ENCODE measurements around the gene KCNN3.

GRCh38 chr1:154838988-154839387, 31.1 kb downstream of the KCNN3 start:
- TF ChIP-seq POLR2A (IDR thresholded peaks at IDR 0.05) (no peak), CTCF (IDR thresholded peaks at IDR 0.05) (no peak), POLR2AphosphoS5 (IDR thresholded peaks at IDR 0.05) (no peak), EP300 (IDR thresholded peaks at IDR 0.05) (no peak)
